ENCODE results near the gene RASA3. TPM values are rescaled to one million over a fixed set of nuclear protein-coding genes. Genes with fewer than 3 reads are reported as not detected.
A peak's percentile ranks its signal among the peaks of the same experiment; 100 is the strongest.
"Not testable (repeated sequence)": the region's sequence is repeated elsewhere in the genome, so short reads cannot be mapped to it uniquely, and the experiment has no call there.

RASA3 gene
- total RNA-seq, 2 experiments from 2014 or later, result 28.9 to 32.3 TPM

- no peak for TF ChIP-seq CTCF (IDR thresholded peaks at IDR 0.05)
- DNase-seq (no peak), ATAC-seq (no peak)
- intact Hi-C loops (cut with micrococcal nuclease), result no loop called here
- Mint-ChIP-seq H3K27me3 (no peaks in the 10 kb centered on the region), H3K36me3 (ENCODE audit: low read depth) (peaks cover 42% of the 10 kb centered on the region), H3K9me3 (no peaks in the 10 kb centered on the region), H3K27ac (no peak overlapping the region), H3K4me3 (no peak overlapping the region), H3K4me1 (ENCODE audit: low read depth) (peaks cover 15% of the 10 kb centered on the region)
- ChIA-PET CTCF (no interaction called here), POLR2A (no interaction called here)
Observed at GRCh38 chr13:113991191-113991669, 141.2 kb downstream of the RASA3 start.

- Mint-ChIP-seq H3K9me3 (no peaks in the 10 kb centered on the region), H3K27ac (peak overlapping the region; percentile 84), H3K27me3 (no peaks in the 10 kb centered on the region), H3K4me3 (no peak overlapping the region), H3K4me1 (ENCODE audit: low read depth) (peaks cover 15% of the 10 kb centered on the region), H3K36me3 (ENCODE audit: low read depth) (peaks cover 42% of the 10 kb centered on the region)
- ChIA-PET CTCF (no interaction called here), POLR2A (no interaction called here)
- intact Hi-C loops (cut with micrococcal nuclease), result no loop called here
- DNase-seq (no peak), ATAC-seq (no peak)
- no peak for TF ChIP-seq CTCF (IDR thresholded peaks at IDR 0.05)
Observed at GRCh38 chr13:113990321-113990837, 142.0 kb downstream of the RASA3 start.

GRCh38 chr13:113989585-113990300 lies 142.7 kb downstream of the RASA3 start:
- H3K9me3 Mint-ChIP-seq, result no peaks in the 10 kb centered on the region
- no peak for DNase-seq
- intact Hi-C loops (cut with micrococcal nuclease), result no loop called here
- no peak for ATAC-seq
- no peak overlapping the region for H3K4me3 Mint-ChIP-seq
- TF ChIP-seq CTCF (IDR thresholded peaks at IDR 0.05), result no peak
- ChIA-PET CTCF (no interaction called here), POLR2A (no interaction called here)
- peaks cover 15% of the 10 kb centered on the region for H3K4me1 Mint-ChIP-seq (ENCODE audit: low read depth)
- H3K36me3 Mint-ChIP-seq (ENCODE audit: low read depth), result peaks cover 42% of the 10 kb centered on the region
- peak overlapping the region; percentile 84 for H3K27ac Mint-ChIP-seq
- no peaks in the 10 kb centered on the region for H3K27me3 Mint-ChIP-seq

GRCh38 chr13:113988859-113989258 lies 143.6 kb downstream of the RASA3 start:
- CTCF ChIA-PET; intact Hi-C loops (cut with micrococcal nuclease); H3K9me3 Mint-ChIP-seq; DNase-seq; H3K27ac Mint-ChIP-seq; POLR2A ChIA-PET; ATAC-seq; H3K27me3 Mint-ChIP-seq; H3K4me3 Mint-ChIP-seq: not testable (repeated sequence)
- Mint-ChIP-seq H3K4me1 (ENCODE audit: low read depth) (peaks cover 15% of the 10 kb centered on the region), H3K36me3 (ENCODE audit: low read depth) (peaks cover 38% of the 10 kb centered on the region)

- TF ChIP-seq CTCF (IDR thresholded peaks at IDR 0.05), result no peak
- DNase-seq, result no peak
- H3K27ac Mint-ChIP-seq, result peak overlapping the region; percentile 30
- ChIA-PET CTCF (no interaction called here), POLR2A (no interaction called here)
- H3K4me1 Mint-ChIP-seq (ENCODE audit: low read depth), result no peaks in the 10 kb centered on the region
- intact Hi-C loops (cut with micrococcal nuclease), result no loop called here
- no peaks in the 10 kb centered on the region for H3K27me3 Mint-ChIP-seq
- no peaks in the 10 kb centered on the region for H3K9me3 Mint-ChIP-seq
- ATAC-seq, result no peak
- H3K36me3 Mint-ChIP-seq (ENCODE audit: low read depth), result peaks cover 32% of the 10 kb centered on the region
- no peak overlapping the region for H3K4me3 Mint-ChIP-seq
Observed at GRCh38 chr13:113982296-113982661, 150.1 kb downstream of the RASA3 start.

Data from activated CD8-positive, alpha-beta T cell treated with anti-CD3 and anti-CD28 coated beads for 36 hours (primary cell).